Fibroblast of mammary gland (primary cell): ENCODE measurements around the gene SERPINB8.
"Not testable (repeated sequence)": the region's sequence is repeated elsewhere in the genome, so short reads cannot be mapped to it uniquely, and the experiment has no call there.

Experiments used
- DNase-seq: peaks from one replicate; pipeline ENCODE4 v3.0.0-alpha.2; 2010; ENCODE audit warnings: low read depth
- H3K4me3 ChIP-seq: 2 replicates; pipeline ENCODE4 v1.5.1; 2011; ENCODE audit warnings: low read depth, mild to moderate bottlenecking, low read length, moderate library complexity; ENCODE audit not compliant: control insufficient read depth
- TF ChIP-seq, protein P1 (sequence below): conservative IDR thresholded peaks from 2 replicates; pipeline ENCODE4 v1.5.1; 2011; ENCODE audit warnings: low read depth, low read length, inconsistent platforms; ENCODE audit not compliant: control insufficient read depth, insufficient read depth

The SERPINB8 gene

GRCh38 chr18:63936932-63937393 lies 32.9 kb upstream of the SERPINB8 start:
- H3K4me3 ChIP-seq: peak overlapping the region; percentile 60
- DNase-seq: no peak
- TF ChIP-seq, protein P1, sequence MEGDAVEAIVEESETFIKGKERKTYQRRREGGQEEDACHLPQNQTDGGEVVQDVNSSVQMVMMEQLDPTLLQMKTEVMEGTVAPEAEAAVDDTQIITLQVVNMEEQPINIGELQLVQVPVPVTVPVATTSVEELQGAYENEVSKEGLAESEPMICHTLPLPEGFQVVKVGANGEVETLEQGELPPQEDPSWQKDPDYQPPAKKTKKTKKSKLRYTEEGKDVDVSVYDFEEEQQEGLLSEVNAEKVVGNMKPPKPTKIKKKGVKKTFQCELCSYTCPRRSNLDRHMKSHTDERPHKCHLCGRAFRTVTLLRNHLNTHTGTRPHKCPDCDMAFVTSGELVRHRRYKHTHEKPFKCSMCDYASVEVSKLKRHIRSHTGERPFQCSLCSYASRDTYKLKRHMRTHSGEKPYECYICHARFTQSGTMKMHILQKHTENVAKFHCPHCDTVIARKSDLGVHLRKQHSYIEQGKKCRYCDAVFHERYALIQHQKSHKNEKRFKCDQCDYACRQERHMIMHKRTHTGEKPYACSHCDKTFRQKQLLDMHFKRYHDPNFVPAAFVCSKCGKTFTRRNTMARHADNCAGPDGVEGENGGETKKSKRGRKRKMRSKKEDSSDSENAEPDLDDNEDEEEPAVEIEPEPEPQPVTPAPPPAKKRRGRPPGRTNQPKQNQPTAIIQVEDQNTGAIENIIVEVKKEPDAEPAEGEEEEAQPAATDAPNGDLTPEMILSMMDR: no peak

- TF ChIP-seq, protein P1: no peak
- DNase-seq: no peak
- H3K4me3 ChIP-seq: no peak overlapping the region
Observed at GRCh38 chr18:63940008-63940407, 29.9 kb upstream of the SERPINB8 start.

- DNase-seq, H3K4me3 ChIP-seq: not testable (repeated sequence)
Observed at GRCh38 chr18:63940543-63941050, 29.3 kb upstream of the SERPINB8 start.

DNA sequence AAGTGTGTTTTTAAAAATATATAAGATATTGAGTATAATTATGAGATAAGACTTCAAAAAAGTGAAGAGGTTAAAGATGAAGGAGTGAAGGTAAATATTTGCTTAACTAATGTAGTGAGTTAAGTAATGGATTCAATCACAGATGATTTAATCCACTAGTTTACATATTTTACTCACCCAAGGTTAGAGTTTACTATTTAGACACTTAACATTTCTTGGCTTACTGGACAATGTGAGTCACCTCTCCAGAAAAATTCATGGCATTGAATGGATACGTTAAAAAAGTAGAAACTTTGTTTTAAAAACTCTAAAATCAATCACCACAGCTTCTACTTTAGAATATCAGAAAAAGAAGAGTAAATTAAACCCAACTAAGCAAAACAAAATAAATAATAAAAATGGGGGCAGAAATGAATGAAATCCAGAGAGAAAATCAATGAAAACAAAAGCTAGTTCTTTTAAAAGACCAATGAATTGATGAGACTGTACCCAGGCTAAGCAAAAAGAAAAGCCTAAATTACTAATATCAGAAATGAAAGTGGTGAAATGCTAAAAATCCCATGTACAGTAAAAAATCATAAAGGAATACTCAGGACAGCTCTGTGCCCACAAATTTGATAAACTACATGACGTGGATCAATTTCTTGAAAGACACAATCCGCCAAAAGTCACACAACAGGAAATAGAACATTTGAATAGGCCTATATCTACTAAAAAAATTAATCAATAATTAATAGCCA lies 22.7 kb upstream of the SERPINB8 start:
- DNase-seq: no peak

GRCh38 chr18:63949068-63949737 lies 20.7 kb upstream of the SERPINB8 start, which contains the start of gene HMSD:
TSS of gene HMSD (plus strand) at chr18:63949301. CDS start at chr18:63953456, 4,155 bp downstream.
- TF ChIP-seq, protein P1: no peak
- peak; percentile 42 for DNase-seq
- peak within 1 kb of the TSS; percentile 33 for H3K4me3 ChIP-seq

More for the DNA sequence above, 22.7 kb upstream of the SERPINB8 start:
- TF ChIP-seq, protein P1: no peak
- no peak overlapping the region for H3K4me3 ChIP-seq

- DNase-seq: peak; percentile 52
- TF ChIP-seq, protein P1: peak; percentile 37
Observed at GRCh38 chr18:63951302-63951705, 18.6 kb upstream of the SERPINB8 start.

DNA sequence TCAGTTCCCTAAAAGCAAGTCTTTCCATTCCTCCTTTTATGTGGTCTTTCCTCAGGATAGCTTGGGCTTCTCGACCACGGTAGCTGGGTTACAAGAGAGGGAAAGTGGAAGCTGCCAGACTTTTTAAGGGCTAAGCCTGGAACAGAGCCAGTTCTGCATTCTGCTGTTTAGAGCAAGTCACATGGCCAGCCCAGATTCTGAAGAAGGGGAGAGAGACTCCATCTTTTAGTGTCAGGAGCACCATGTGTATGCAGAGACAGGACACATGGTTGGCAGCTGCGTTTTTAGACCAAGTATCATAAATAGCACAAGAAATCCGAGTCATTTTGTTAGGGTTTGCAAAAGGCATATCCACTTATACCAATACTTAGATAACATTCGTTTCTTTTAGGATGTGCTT lies 16.1 kb upstream of the SERPINB8 start:
- DNase-seq: no peak
- H3K4me3 ChIP-seq: no peak overlapping the region
- TF ChIP-seq, protein P1: no peak

More at GRCh38 chr18:63951302-63951705, 18.6 kb upstream of the SERPINB8 start:
- H3K4me3 ChIP-seq: no peak overlapping the region
